Esophagus muscularis mucosa (tissue), 3 donors: ENCODE data around the gene ZFP36.

Experiments used
- CTCF ChIP-seq, 3 experiments: fragments of 200-600 bp in 2 of 3; fragments of 450-650 bp in 1 of 3; sonication (generic) in 2 of 3; IDR thresholded peaks; one replicate each; pipeline ENCODE4 v1.5.1; 2017 to 2019; ENCODE audit warnings: antibody characterized with exemption in 3 of 3, mild to moderate bottlenecking in 2 of 3, moderate library complexity in 1 of 3
- POLR2AphosphoS5 ChIP-seq, 2 donors: sonication (generic); formaldehyde crosslinking; IDR thresholded peaks; one replicate each; pipeline ENCODE4 v1.6.1; 2017; ENCODE audit warnings: antibody characterized with exemption in 2 of 2

DNA sequence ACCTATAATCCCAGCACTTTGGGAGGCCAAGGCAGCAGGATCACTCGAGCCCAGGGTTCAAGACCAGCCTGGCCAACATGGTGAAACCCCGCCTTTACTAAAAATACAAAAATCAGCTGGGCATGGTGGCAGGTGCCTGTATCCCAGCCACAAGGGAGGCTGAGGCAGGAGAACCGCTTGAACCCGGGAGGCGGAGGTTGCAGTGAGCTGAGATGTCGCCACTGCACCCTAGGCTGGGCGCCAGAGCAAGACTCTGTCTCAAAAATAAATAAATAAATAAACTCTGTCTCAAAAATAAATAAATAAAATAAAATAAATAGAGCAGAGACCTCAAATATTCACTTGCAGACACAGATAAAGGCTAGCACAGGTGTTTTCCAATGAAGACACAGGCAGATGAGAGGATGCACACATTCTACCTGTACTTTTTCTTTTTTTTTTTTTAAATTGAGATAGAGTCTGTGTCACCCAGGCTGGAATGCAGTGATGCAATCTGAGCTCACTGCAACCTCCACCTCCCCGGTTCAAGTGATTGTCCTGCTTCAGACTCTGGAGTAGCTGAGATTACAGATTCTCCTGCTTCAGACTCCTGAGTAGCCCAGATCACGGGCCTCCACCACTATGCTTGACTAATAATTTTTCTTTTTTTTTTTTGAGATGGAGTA, 31.8 kb downstream of the ZFP36 start:
- TF ChIP-seq CTCF (IDR thresholded peaks at IDR 0.05), result no peak
- no peak for TF ChIP-seq POLR2AphosphoS5 (IDR thresholded peaks at IDR 0.05)
